Activated CD8-positive, alpha-beta memory T cell treated with anti-CD3 and anti-CD28 coated beads for 24 hours (primary cell): ENCODE results near the gene BCL11A.

ENCODE experiments used
- DNase-seq: peaks from one replicate; pipeline ENCODE4 v3.0.0-alpha.2; 2020

BCL11A gene

GRCh38 chr2:60502144-60502543, 51.3 kb downstream of the BCL11A start:
- DNase-seq = no peak

- DNase-seq = no peak
Measured at GRCh38 chr2:60500861-60501260, 52.6 kb downstream of the BCL11A start.

- no peak for DNase-seq
Measured at GRCh38 chr2:60499651-60500265, 53.7 kb downstream of the BCL11A start.

GRCh38 chr2:60498816-60499429, 54.5 kb downstream of the BCL11A start:
- no peak for DNase-seq

GRCh38 chr2:60498127-60498815, 55.2 kb downstream of the BCL11A start:
- no peak for DNase-seq

GRCh38 chr2:60497500-60497899, 56.0 kb downstream of the BCL11A start:
- DNase-seq = no peak

GRCh38 chr2:60496956-60497355, 56.5 kb downstream of the BCL11A start:
- no peak for DNase-seq

- DNase-seq = no peak
Measured at GRCh38 chr2:60496475-60496874, 57.0 kb downstream of the BCL11A start.

- no peak for DNase-seq
Measured at GRCh38 chr2:60495041-60495625, 58.3 kb downstream of the BCL11A start.

GRCh38 chr2:60493804-60494387, 59.6 kb downstream of the BCL11A start:
- DNase-seq = no peak

- no peak for DNase-seq
Measured at GRCh38 chr2:60492548-60492947, 60.9 kb downstream of the BCL11A start.

GRCh38 chr2:60490848-60491247, 62.6 kb downstream of the BCL11A start:
- DNase-seq = no peak

GRCh38 chr2:60490441-60490840, 63.0 kb downstream of the BCL11A start:
- DNase-seq = no peak

GRCh38 chr2:60489289-60489688, 64.2 kb downstream of the BCL11A start:
- no peak for DNase-seq

GRCh38 chr2:60488291-60488690, 65.2 kb downstream of the BCL11A start:
- DNase-seq = no peak

- no peak for DNase-seq
Measured at GRCh38 chr2:60487174-60487573, 66.3 kb downstream of the BCL11A start.

- DNase-seq = no peak
Measured at GRCh38 chr2:60486551-60486950, 66.9 kb downstream of the BCL11A start.

GRCh38 chr2:60486067-60486466, 67.4 kb downstream of the BCL11A start:
- no peak for DNase-seq

- DNase-seq = no peak
Measured at GRCh38 chr2:60485550-60485949, 67.9 kb downstream of the BCL11A start.

- DNase-seq = no peak
Measured at GRCh38 chr2:60485055-60485454, 68.4 kb downstream of the BCL11A start.

- no peak for DNase-seq
Measured at GRCh38 chr2:60484133-60484645, 69.3 kb downstream of the BCL11A start.

- DNase-seq = no peak
Measured at GRCh38 chr2:60483401-60483800, 70.1 kb downstream of the BCL11A start.

- no peak for DNase-seq
Measured at GRCh38 chr2:60482222-60482621, 71.2 kb downstream of the BCL11A start.
